Measurements from ENCODE around the gene GREB1. TPM values are rescaled to one million over a fixed set of nuclear protein-coding genes. Genes with fewer than 3 reads are reported as not detected.

The GREB1 gene
- polyA plus RNA-seq, 1 of the 3 experiments (the other 2 are of a cell fraction) = 2.9 TPM

- TF ChIP-seq USF1 (IDR thresholded peaks at IDR 0.05; ENCODE audit: borderline replicate concordance, low read depth) = no peak
Measured at GRCh38 chr2:11559066-11559785, 25.4 kb downstream of the GREB1 start (continued).

GRCh38 chr2:11559786-11560155 is 25.9 kb downstream of the GREB1 start:
- 76% methylated on average over 7 of the region's 7 CpGs for WGBS (ENCODE audit: low lambda C conversion rate)
- ChIA-PET POLR2A (no interaction called here), CTCF (interaction anchor here (1.0 to 18.2 kb wide), 3 partner anchors 12 to 226 kb away, joined by 3 to 294 read pairs (median 3); no protein-coding TSS in a partner anchor)

More at GRCh38 chr2:11559786-11560155, 25.9 kb downstream of the GREB1 start:
- TF ChIP-seq YY1 (IDR thresholded peaks at IDR 0.05; ENCODE audit: low read depth) (no peak), SIN3A (IDR thresholded peaks at IDR 0.05; ENCODE audit: borderline replicate concordance, low read depth, low read length) (no peak), PBX3 (IDR thresholded peaks at IDR 0.05) (no peak), RFX5 (IDR thresholded peaks at IDR 0.05; ENCODE audit: low read length) (no peak), EZH2phosphoT487 (IDR thresholded peaks at IDR 0.05; ENCODE audit: borderline replicate concordance, low read depth) (no peak), JUND (IDR thresholded peaks at IDR 0.05) (no peak), CTCF (IDR thresholded peaks at IDR 0.05) (no peak), MEF2A (IDR thresholded peaks at IDR 0.05; ENCODE audit: borderline replicate concordance, low read depth) (no peak), RCOR1 (IDR thresholded peaks at IDR 0.05; ENCODE audit: low read length) (no peak), FOXM1 (IDR thresholded peaks at IDR 0.05; ENCODE audit: low read depth) (no peak), SMC3 (IDR thresholded peaks at IDR 0.05; ENCODE audit: low read depth, low read length) (no peak), CHD2 (IDR thresholded peaks at IDR 0.05; ENCODE audit: low read length, partially characterized antibody) (no peak), TAF1 (IDR thresholded peaks at IDR 0.05; ENCODE audit: borderline replicate concordance, low read depth, low read length) (no peak), FOXJ3 (CRISPR knock-in tag; IDR thresholded peaks at IDR 0.05) (no peak), USF1 (IDR thresholded peaks at IDR 0.05; ENCODE audit: borderline replicate concordance, low read depth) (no peak), NRF1 (IDR thresholded peaks at IDR 0.05; ENCODE audit: low read depth, low read length) (no peak), ZBTB33 (IDR thresholded peaks at IDR 0.05; ENCODE audit: borderline replicate concordance, low read depth) (no peak), MAX (IDR thresholded peaks at IDR 0.05; ENCODE audit: low read depth) (no peak)
- no peak for DNase-seq
- H4K20me1 ChIP-seq (ENCODE audit: insufficient read depth) = no peaks in the 10 kb centered on the region
- no peaks in the 10 kb centered on the region for H3K36me3 ChIP-seq (replicated peaks in 1 of 2; ENCODE audit: control insufficient read depth in 1 of 2, insufficient read depth in 2 of 2, low read length in 1 of 2)
- no peak overlapping the region for H3K4me3 ChIP-seq (ENCODE audit: low read depth in 2 of 2, low read length in 1 of 2)
- H3K27ac ChIP-seq (ENCODE audit: low read depth in 2 of 2, low read length in 1 of 2) = no peak overlapping the region
- no peak overlapping the region for H3K4me2 ChIP-seq
- H3K9me3 ChIP-seq = no peaks in the 10 kb centered on the region
- H3F3A ChIP-seq (replicated peaks; ENCODE audit: insufficient read depth) = no peaks in the 10 kb centered on the region
- H3K79me2 ChIP-seq (ENCODE audit: insufficient read depth) = no peaks in the 10 kb centered on the region
- H3K9ac ChIP-seq = no peak overlapping the region
- 0 out of 2 replicates have a peak, but pooled peaks cover 4% of the 10 kb centered on the region for H3K27me3 ChIP-seq (ENCODE audit: insufficient read depth)
- no peaks in the 10 kb centered on the region for H3K9me2 ChIP-seq
- H2AFZ ChIP-seq (ENCODE audit: low read depth) = no peak overlapping the region
- H3K4me1 ChIP-seq (ENCODE audit: control insufficient read depth in 1 of 2, insufficient read depth in 2 of 2, low read depth in 1 of 2, low read length in 1 of 2) = peaks cover 0 to 32% of the 10 kb centered on the region in 2 experiments; a peak in 2 of 4 replicates
